ENCODE results near the gene MAML2.

DNA sequence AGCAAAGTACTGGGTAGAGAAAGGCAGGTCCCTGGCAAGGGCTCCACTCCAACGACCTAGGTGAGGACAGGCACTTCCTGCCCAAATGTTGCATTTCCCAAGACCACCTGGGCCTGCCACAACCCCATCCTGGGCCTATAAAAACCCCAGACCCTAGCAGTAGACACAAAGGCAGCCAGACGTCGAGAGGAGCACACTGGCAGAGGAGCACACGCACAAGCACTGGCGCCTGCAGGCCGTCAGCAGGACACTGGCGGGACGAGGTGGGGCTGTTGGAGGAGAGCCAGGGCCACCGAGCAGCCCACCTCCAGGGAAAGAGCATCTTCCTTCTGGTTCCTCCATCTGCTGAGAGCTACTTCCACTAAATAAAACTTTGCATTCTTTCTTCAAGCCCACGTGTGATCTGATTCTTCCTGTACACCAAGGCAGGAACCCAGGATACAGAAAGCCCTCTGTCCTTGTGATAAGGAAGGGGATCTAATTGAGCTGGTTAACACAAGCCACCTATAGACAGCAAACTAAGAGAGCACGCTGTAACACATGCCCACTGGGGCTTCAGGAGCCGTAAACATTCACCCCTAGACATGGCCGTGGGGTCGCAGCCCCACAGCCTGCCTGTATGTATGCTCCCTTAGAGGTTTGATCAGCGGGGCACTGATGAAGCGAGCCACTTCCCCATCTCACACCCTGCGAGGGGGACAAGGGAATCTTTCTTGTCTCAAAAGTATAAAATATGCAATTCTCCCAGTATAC, 329.4 kb downstream of the MAML2 start:
- no peak for TF ChIP-seq CTCF (IDR thresholded peaks at IDR 0.05; ENCODE audit: insufficient read depth, low read length)
- no peak for TF ChIP-seq REST (IDR thresholded peaks at IDR 0.05; ENCODE audit: insufficient replicate concordance, low read depth)

All from HL-60 (cell line).